ENCODE measurements around the gene CDCP2. TPM values are rescaled to one million over a fixed set of nuclear protein-coding genes. Genes with fewer than 3 reads are reported as not detected.

Gene CDCP2
- total RNA-seq, 1 donor from 2014 or later: not detected

DNA sequence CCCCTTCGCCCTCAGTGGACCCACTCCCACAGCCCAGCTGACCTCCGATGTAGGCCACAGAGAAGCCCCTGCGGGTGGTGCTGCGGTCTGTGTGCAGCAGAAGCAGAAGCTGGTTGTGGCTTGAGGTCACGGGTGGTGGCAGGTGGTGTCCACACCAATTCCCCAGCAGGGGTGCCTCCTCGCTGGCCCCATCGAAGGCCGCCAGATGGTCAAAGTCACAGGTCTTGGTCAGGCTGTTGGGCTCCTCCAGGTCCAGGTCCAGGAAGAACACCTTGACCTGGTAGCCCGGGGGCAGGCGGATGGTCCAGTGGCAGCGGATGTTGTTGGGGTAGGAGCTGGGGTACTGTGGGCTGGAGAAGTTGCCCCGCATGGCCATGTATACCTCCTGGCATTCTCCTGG lies 13.1 kb downstream of the CDCP2 start:
- no peaks in the 10 kb centered on the region for H3K36me3 ChIP-seq (ENCODE audit: control insufficient read depth, insufficient read depth, low read length)
- FAIRE-seq (no peak), DNase-seq (ENCODE audit: low read depth) (no peak)
- H3K27me3 ChIP-seq (ENCODE audit: control insufficient read depth, insufficient read depth, low read length): peaks cover 3% of the 10 kb centered on the region
- H3K4me3 ChIP-seq (ENCODE audit: low read depth, low read length): no peak overlapping the region
- TF ChIP-seq, protein P1, sequence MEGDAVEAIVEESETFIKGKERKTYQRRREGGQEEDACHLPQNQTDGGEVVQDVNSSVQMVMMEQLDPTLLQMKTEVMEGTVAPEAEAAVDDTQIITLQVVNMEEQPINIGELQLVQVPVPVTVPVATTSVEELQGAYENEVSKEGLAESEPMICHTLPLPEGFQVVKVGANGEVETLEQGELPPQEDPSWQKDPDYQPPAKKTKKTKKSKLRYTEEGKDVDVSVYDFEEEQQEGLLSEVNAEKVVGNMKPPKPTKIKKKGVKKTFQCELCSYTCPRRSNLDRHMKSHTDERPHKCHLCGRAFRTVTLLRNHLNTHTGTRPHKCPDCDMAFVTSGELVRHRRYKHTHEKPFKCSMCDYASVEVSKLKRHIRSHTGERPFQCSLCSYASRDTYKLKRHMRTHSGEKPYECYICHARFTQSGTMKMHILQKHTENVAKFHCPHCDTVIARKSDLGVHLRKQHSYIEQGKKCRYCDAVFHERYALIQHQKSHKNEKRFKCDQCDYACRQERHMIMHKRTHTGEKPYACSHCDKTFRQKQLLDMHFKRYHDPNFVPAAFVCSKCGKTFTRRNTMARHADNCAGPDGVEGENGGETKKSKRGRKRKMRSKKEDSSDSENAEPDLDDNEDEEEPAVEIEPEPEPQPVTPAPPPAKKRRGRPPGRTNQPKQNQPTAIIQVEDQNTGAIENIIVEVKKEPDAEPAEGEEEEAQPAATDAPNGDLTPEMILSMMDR (IDR thresholded peaks at IDR 0.05; ENCODE audit: insufficient read depth, low read length, severe bottlenecking): no peak

DNA sequence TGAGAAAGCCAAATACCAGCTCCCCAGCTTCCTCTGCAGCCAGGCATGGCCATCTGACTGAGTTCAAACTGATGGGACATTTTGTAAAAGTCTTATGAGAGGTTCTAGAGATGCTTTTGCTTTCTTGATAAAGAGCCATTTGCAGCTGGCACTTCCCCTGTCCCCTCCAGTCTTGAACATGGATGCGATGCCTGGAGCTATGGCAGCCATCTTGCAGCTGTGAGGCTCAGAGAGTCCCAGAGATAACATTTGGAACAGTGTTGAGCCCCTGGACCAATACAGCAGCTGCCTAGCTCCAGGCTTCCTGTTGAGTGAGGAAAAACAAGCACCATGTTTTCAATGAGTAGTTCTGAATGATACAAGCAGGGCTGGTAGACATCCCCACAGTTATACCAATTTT lies 13.8 kb downstream of the CDCP2 start:
- Histone ChIP-seq H3K36me3 (ENCODE audit: control insufficient read depth, insufficient read depth, low read length) (no peaks in the 10 kb centered on the region), H3K27me3 (ENCODE audit: control insufficient read depth, insufficient read depth, low read length) (peaks cover 3% of the 10 kb centered on the region), H3K4me3 (ENCODE audit: low read depth, low read length) (no peak overlapping the region)
- DNase-seq (ENCODE audit: low read depth): no peak
- no peak for FAIRE-seq
- TF ChIP-seq, protein P1 (IDR thresholded peaks at IDR 0.05; ENCODE audit: insufficient read depth, low read length, severe bottlenecking): no peak

DNA sequence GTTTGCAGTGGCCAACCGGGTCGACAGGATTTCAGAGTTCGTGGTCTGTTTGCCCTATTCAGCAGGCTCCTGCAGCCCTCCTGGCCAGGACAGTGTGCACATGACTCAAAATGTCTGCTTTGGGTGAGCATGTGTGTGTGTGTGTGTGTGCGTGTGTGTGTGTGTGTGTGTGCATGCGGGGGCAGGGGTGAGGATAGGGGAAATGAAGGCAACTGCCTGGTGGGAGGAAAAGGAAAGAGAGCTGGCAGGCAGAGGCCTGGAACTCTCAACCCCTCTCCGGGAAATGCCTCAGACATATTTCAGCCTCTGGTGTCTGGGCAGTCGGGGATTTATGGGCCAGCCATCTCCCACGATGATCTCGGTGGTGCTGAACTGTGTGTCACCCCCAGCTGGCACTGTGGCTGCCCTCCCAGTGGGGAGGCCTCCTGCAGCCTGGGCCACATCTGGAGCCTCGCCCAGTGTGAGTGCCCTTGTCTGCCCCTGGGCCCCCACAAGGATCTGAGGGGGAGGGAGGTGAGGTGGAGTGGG lies 15.2 kb downstream of the CDCP2 start:
- no peaks in the 10 kb centered on the region for H3K36me3 ChIP-seq (ENCODE audit: control insufficient read depth, insufficient read depth, low read length)
- DNase-seq (ENCODE audit: low read depth) (no peak), FAIRE-seq (no peak)
- H3K4me3 ChIP-seq (ENCODE audit: low read depth, low read length): no peak overlapping the region
- TF ChIP-seq, protein P1 (IDR thresholded peaks at IDR 0.05; ENCODE audit: insufficient read depth, low read length, severe bottlenecking): no peak
- peaks cover 2% of the 10 kb centered on the region for H3K27me3 ChIP-seq (ENCODE audit: control insufficient read depth, insufficient read depth, low read length)

DNA sequence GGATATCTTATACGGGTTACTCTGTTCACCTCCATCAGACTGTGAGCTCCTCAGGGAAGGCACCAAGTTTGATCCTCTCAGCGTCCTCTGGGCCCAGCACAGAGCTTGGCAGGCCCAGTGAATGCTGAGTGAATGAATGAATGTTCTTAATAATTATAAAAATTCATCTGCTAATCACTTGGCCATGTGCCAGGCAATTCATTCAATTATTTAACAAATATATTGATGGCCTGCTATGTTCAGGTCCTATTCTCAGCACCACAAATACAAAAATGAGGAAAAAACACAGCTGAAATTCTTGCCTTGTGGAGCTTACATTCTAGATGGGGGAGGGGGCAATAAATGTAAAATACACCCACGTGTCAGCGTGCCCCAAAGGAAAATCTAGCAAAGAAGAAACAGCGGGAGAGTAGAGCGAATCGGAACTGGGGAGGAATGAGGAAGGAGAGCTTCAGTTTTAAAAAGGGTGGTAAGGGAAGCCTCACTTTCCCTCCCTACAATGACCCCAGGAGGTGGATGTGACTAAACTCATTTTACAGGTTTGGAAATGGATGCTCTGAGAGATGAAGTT lies 15.8 kb downstream of the CDCP2 start:
- Histone ChIP-seq H3K27me3 (ENCODE audit: control insufficient read depth, insufficient read depth, low read length) (peaks cover 2% of the 10 kb centered on the region), H3K36me3 (ENCODE audit: control insufficient read depth, insufficient read depth, low read length) (no peaks in the 10 kb centered on the region), H3K4me3 (ENCODE audit: low read depth, low read length) (no peak overlapping the region)
- no peak for FAIRE-seq
- DNase-seq (ENCODE audit: low read depth): no peak
- TF ChIP-seq, protein P1 (IDR thresholded peaks at IDR 0.05; ENCODE audit: insufficient read depth, low read length, severe bottlenecking): no peak

DNA sequence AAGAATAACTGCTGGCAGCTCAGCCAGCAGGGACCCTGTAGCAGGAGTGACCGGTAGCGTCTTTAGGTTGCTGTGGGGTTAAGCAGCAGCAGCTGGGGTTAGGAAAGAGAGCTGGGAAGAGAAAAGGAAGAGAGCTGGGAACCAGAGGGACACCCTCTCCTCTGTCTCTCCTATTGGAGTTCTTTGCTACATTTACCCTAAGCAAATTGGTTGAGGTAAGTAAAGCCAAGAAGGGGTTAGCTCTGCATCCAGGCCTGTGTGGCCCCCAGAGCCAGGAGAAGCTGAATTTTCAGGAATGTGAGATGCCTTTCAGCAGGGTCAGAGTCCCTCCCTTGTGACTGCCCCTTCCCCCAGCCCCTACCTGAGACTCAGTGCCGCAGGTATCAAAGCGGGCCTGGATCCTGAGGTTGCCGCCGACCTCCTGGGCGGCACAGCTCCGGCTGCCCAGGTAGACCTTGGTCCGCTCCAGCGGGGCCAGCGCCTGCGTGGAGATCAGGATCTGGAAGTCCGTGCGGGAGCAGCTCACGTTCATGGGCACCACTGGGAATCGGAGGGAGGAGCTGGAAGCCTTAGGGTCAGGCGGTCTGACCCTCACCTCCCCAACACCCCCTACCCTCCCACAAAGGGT lies 16.4 kb downstream of the CDCP2 start:
- TF ChIP-seq, protein P1 (IDR thresholded peaks at IDR 0.05; ENCODE audit: insufficient read depth, low read length, severe bottlenecking): no peak
- no peak for FAIRE-seq

More for the DNA sequence above, 16.4 kb downstream of the CDCP2 start:
- DNase-seq (ENCODE audit: low read depth): no peak
- no peaks in the 10 kb centered on the region for H3K36me3 ChIP-seq (ENCODE audit: control insufficient read depth, insufficient read depth, low read length)
- H3K4me3 ChIP-seq (ENCODE audit: low read depth, low read length): no peak overlapping the region
- peaks cover 5% of the 10 kb centered on the region for H3K27me3 ChIP-seq (ENCODE audit: control insufficient read depth, insufficient read depth, low read length)

All from bronchial epithelial cell (primary cell).